H1 (cell line): ENCODE measurements around the gene DEK. TPM values are rescaled to one million over a fixed set of nuclear protein-coding genes. Genes with fewer than 3 reads are reported as not detected.

Experiments used
- CTCF ChIA-PET: fragments of 300-600 bp; sonication (Branson Sonifier 250); formaldehyde crosslinking; loops from one replicate; lab custom pipeline; 2021; ENCODE audit not compliant: partially characterized antibody; lab: Charles Lee
- POLR2A ChIA-PET: fragments of 300-600 bp; sonication (Branson Sonifier 250); formaldehyde crosslinking; loops from one replicate; lab custom pipeline; 2021; ENCODE audit warnings: inconsistent platforms; ENCODE audit not compliant: partially characterized antibody; lab: Charles Lee
- DNase-seq, 2 experiments: peaks; one replicate each; pipeline versions ENCODE4 v3.0.0 to v3.0.0-alpha.2; 2010 to 2022; ENCODE audit warnings: low spot score in 2 of 2, low read depth in 1 of 2, mixed read lengths in 1 of 2
- FAIRE-seq: peaks from 2 replicates; lab custom pipeline; 2011; peaks lifted over from hg19 to GRCh38; lab: Jason Lieb, UNC
- H2AFZ ChIP-seq: 2 replicates; pipeline ENCODE4 v1.8.1; 2012; ENCODE audit warnings: low read length, inconsistent platforms
- H2AK5ac ChIP-seq: 2 replicates; pipeline ENCODE4 v1.6.1; 2013; ENCODE audit warnings: low read depth, low read length
- H2BK120ac ChIP-seq: replicated peaks from 2 replicates; pipeline ENCODE3; 2013; ENCODE audit warnings: low read depth, low read length, inconsistent platforms
- H2BK12ac ChIP-seq: 2 replicates; pipeline ENCODE4 v1.6.1; 2013; ENCODE audit warnings: low read depth, low read length
- H2BK15ac ChIP-seq: 2 replicates; pipeline ENCODE4 v1.6.1; 2013; ENCODE audit warnings: low read length
- H2BK20ac ChIP-seq: 2 replicates; pipeline ENCODE4 v1.6.1; 2013; ENCODE audit warnings: low read length
- H2BK5ac ChIP-seq: 2 replicates; pipeline ENCODE4 v1.6.1; 2013; ENCODE audit warnings: low read depth, low read length
- H3K14ac ChIP-seq: 2 replicates; pipeline ENCODE4 v1.6.1; 2013; ENCODE audit warnings: inconsistent platforms; ENCODE audit not compliant: insufficient read length
- H3K18ac ChIP-seq: 2 replicates; pipeline ENCODE4 v1.6.1; 2013; ENCODE audit warnings: low read length; ENCODE audit errors: extremely low read depth
- H3K23ac ChIP-seq: 2 replicates; pipeline ENCODE4 v1.6.1; 2013; ENCODE audit warnings: inconsistent platforms; ENCODE audit not compliant: insufficient read length
- H3K23me2 ChIP-seq: 2 replicates; pipeline ENCODE4 v1.6.1; 2013; ENCODE audit warnings: low read depth, low read length
- H3K27ac ChIP-seq: 2 replicates; pipeline ENCODE4 v1.6.1; 2011; ENCODE audit warnings: low read depth, low read length, inconsistent platforms
- H3K27me3 ChIP-seq, 4 experiments: replicated peaks in 1 of 4; 1 replicate in 1 of 4; 2 replicates in 3 of 4; pipeline versions ENCODE4 v1.6.1 to v1.8.1; 2011 to 2013; ENCODE audit warnings: low read length in 3 of 4, mild to moderate bottlenecking in 3 of 4, inconsistent platforms in 2 of 4, mixed read lengths in 2 of 4, moderate library complexity in 1 of 4; ENCODE audit not compliant: control insufficient read depth in 3 of 4, insufficient read depth in 3 of 4; ENCODE audit errors: extremely low read depth in 1 of 4
- H3K36me3 ChIP-seq, 4 experiments: 2 replicates each; pipeline versions ENCODE4 v1.6.1 to v1.8.1; 2011 to 2013; ENCODE audit warnings: mild to moderate bottlenecking in 4 of 4, low read length in 3 of 4, moderate library complexity in 2 of 4, control low read depth in 1 of 4, inconsistent platforms in 1 of 4; ENCODE audit not compliant: insufficient read depth in 4 of 4, control insufficient read depth in 2 of 4
- H3K4ac ChIP-seq: replicated peaks from 2 replicates; pipeline ENCODE3; 2013; ENCODE audit warnings: low read length, low read depth, mixed read lengths, inconsistent platforms; ENCODE audit not compliant: insufficient read length
- H3K4me1 ChIP-seq, 4 experiments: replicated peaks in 1 of 4; 1 replicate in 1 of 4; 2 replicates in 3 of 4; pipeline versions ENCODE4 v1.6.1 to v1.8.1; 2011 to 2013; ENCODE audit warnings: low read length in 3 of 4, inconsistent platforms in 2 of 4, mixed read lengths in 1 of 4; ENCODE audit not compliant: insufficient read depth in 4 of 4, control insufficient read depth in 3 of 4
- H3K4me2 ChIP-seq, 2 experiments: 2 replicates each; pipeline versions ENCODE4 v1.6.1 to v1.8.1; 2011 to 2013; ENCODE audit warnings: low read depth in 2 of 2, low read length in 2 of 2, control low read depth in 1 of 2, inconsistent platforms in 1 of 2, mild to moderate bottlenecking in 1 of 2; ENCODE audit not compliant: insufficient read depth in 1 of 2
- H3K4me3 ChIP-seq, 4 experiments: fragments of 200-600, 300-600 bp in 1 of 4; sonication (generic), shearing (Covaris generic), sonication (Bioruptor Twin) in 1 of 4; 2 replicates each; pipeline versions ENCODE4 v1.5.1 to v1.8.1; 2011 to 2016; ENCODE audit warnings: low read length in 4 of 4, low read depth in 3 of 4, control low read depth in 2 of 4, inconsistent platforms in 2 of 4, mild to moderate bottlenecking in 2 of 4, mixed read lengths in 1 of 4, moderate library complexity in 1 of 4; ENCODE audit not compliant: insufficient read depth in 2 of 4; ENCODE audit errors: extremely low read depth in 1 of 4
- H3K56ac ChIP-seq: replicated peaks from 2 replicates; pipeline ENCODE3; 2013; ENCODE audit warnings: low read depth, mild to moderate bottlenecking, mixed read lengths, low read length, inconsistent platforms; ENCODE audit not compliant: insufficient read length
- H3K79me1 ChIP-seq: 2 replicates; pipeline ENCODE4 v1.6.1; 2013; ENCODE audit warnings: low read depth, low read length, control low read depth
- H3K79me2 ChIP-seq, 2 experiments: 2 replicates each; pipeline versions ENCODE4 v1.6.1 to v1.8.1; 2012 to 2013; ENCODE audit warnings: low read length in 2 of 2, mild to moderate bottlenecking in 2 of 2, inconsistent platforms in 1 of 2; ENCODE audit not compliant: insufficient read depth in 2 of 2, control insufficient read depth in 1 of 2
- H3K9ac ChIP-seq, 4 experiments: replicated peaks in 1 of 4; 1 replicate in 1 of 4; 2 replicates in 3 of 4; pipeline versions ENCODE4 v1.6.1 to v1.8.1; 2011 to 2013; ENCODE audit warnings: low read depth in 3 of 4, low read length in 3 of 4, control low read depth in 2 of 4, mild to moderate bottlenecking in 2 of 4, moderate library complexity in 2 of 4, inconsistent platforms in 1 of 4; ENCODE audit errors: extremely low read depth in 1 of 4
- H3K9me3 ChIP-seq, 2 experiments: 2 replicates each; pipeline versions ENCODE4 v1.6.1 to v1.8.1; 2012 to 2013; ENCODE audit warnings: mild to moderate bottlenecking in 2 of 2, moderate library complexity in 2 of 2, control low read depth in 1 of 2, inconsistent platforms in 1 of 2, low read depth in 1 of 2, low read length in 1 of 2, mixed read lengths in 1 of 2; ENCODE audit not compliant: insufficient read depth in 2 of 2
- H4K20me1 ChIP-seq, 2 experiments: replicated peaks in 1 of 2; 2 replicates each; pipeline versions ENCODE3 to v1.8.1; 2011 to 2013; ENCODE audit warnings: inconsistent platforms in 2 of 2, low read length in 2 of 2, mild to moderate bottlenecking in 1 of 2; ENCODE audit not compliant: insufficient read depth in 2 of 2, control insufficient read depth in 1 of 2
- H4K5ac ChIP-seq: 2 replicates; pipeline ENCODE4 v1.6.1; 2013; ENCODE audit warnings: low read length, low read depth, mixed read lengths, inconsistent platforms; ENCODE audit not compliant: insufficient read length
- H4K8ac ChIP-seq: 2 replicates; pipeline ENCODE4 v1.8.0; 2013; ENCODE audit warnings: mild to moderate bottlenecking, moderate library complexity, low read length, inconsistent platforms; ENCODE audit not compliant: insufficient read depth; ENCODE audit errors: extremely low read depth
- H4K91ac ChIP-seq: replicated peaks from 2 replicates; pipeline ENCODE3; 2013; ENCODE audit warnings: low read length, mixed read lengths, inconsistent platforms; ENCODE audit not compliant: insufficient read length
- BACH1 ChIP-seq: IDR thresholded peaks from 2 replicates; pipeline ENCODE4 v1.6.1; 2012; ENCODE audit warnings: low read length, improper control_type of control experiment
- CEBPB ChIP-seq: IDR thresholded peaks from 2 replicates; pipeline ENCODE4 v1.6.1; 2012; ENCODE audit warnings: low read depth, low read length
- E2F6 ChIP-seq: IDR thresholded peaks from 2 replicates; pipeline ENCODE4 v1.6.1; 2012; ENCODE audit warnings: inconsistent platforms
- EZH2 ChIP-seq: fragments of 200-600 bp; sonication (generic); IDR thresholded peaks from 2 replicates; pipeline ENCODE4 v1.7.1; 2012; ENCODE audit warnings: low read depth, mild to moderate bottlenecking, moderate library complexity, low read length, inconsistent platforms; ENCODE audit not compliant: severe bottlenecking
- GABPA ChIP-seq: IDR thresholded peaks from 2 replicates; pipeline ENCODE4 v1.6.1; 2011; ENCODE audit warnings: mild to moderate bottlenecking, low read length, moderate library complexity, borderline replicate concordance; ENCODE audit not compliant: insufficient read depth
- KDM4A ChIP-seq: IDR thresholded peaks from one replicate; pipeline ENCODE4 v1.7.1; 2012; ENCODE audit warnings: low read depth, mild to moderate bottlenecking, moderate library complexity, low read length, inconsistent platforms; ENCODE audit not compliant: severe bottlenecking
- SIRT6 ChIP-seq: IDR thresholded peaks from one replicate; pipeline ENCODE4 v1.7.1; 2012; ENCODE audit warnings: low read length, inconsistent platforms
- SP1 ChIP-seq: IDR thresholded peaks from 2 replicates; pipeline ENCODE4 v1.6.1; 2011; ENCODE audit warnings: low read depth, low read length
- SUZ12 ChIP-seq: fragments of 200-600 bp; sonication (generic); IDR thresholded peaks from 2 replicates; pipeline ENCODE4 v1.6.1; 2012; ENCODE audit warnings: mild to moderate bottlenecking, inconsistent platforms, low read length, moderate library complexity, mixed read lengths
- TAF1 ChIP-seq: IDR thresholded peaks from 2 replicates; pipeline ENCODE4 v1.6.1; 2011; ENCODE audit warnings: mild to moderate bottlenecking, low read depth, low read length
- TBP ChIP-seq: IDR thresholded peaks from 2 replicates; pipeline ENCODE4 v1.6.1; 2011; ENCODE audit warnings: low read depth, low read length, improper control_type of control experiment
- WGBS, 2 experiments: shearing (Covaris generic) in 1 of 2; methylation state at CpG; one replicate each; pipeline versions ENCODE4 v1.1.6 to v1.1.7; 2013 to 2015; ENCODE audit warnings: low lambda C conversion rate in 2 of 2, mixed read lengths in 2 of 2, inconsistent platforms in 1 of 2, low coverage in 1 of 2, missing lambda C conversion rate in 1 of 2; ENCODE audit not compliant: insufficient replicate concordance in 2 of 2, insufficient coverage in 1 of 2, insufficient read length in 1 of 2; ENCODE audit errors: extremely low coverage in 1 of 2, missing lambda C conversion rate in 1 of 2; 5-methylcytosine and 5-hydroxymethylcytosine counted together
- polyA plus RNA-seq, 7 experiments: library from polyadenylated mRNA; depleted of rRNA in 3 of 7; stranded (reverse) in 5 of 7; unstranded in 2 of 7; fragments of >200 nt in 5 of 7; fragments of 200-250 nt in 2 of 7; gene quantifications; 1 replicate in 5 of 7; 2 replicates in 1 of 7; 4 replicates in 1 of 7; pipeline versions ENCODE4 v1.2.1 to v1.2.3, GENCODE V29; 2011 to 2013; ENCODE audit warnings: missing spikeins in 2 of 7, mixed read lengths in 2 of 7
- total RNA-seq: library from RNA; stranded (reverse); fragmentation: NEBNext Ultra II Directional; extraction: Animal tissue kit (Norgen Biotek cat#: 25700); gene quantifications from 2 replicates; pipeline ENCODE4 v1.2.1, GENCODE V29; 2021

The DEK gene
- total and polyA plus RNA-seq, 2 of the 8 experiments (the other 6 are each of a cell fraction or from before 2014, with no cell fraction given), result 40.0 to 228 TPM

GRCh38 chr6:18241208-18242038 is 22.9 kb downstream of the DEK start:
- Histone ChIP-seq H3K56ac (no peak overlapping the region), H3K79me1 (peaks cover 5% of the 10 kb centered on the region; the same call in 1 of the 2 replicates), H2BK20ac (no peak overlapping the region), H3K14ac (no peak overlapping the region), H4K5ac (no peak overlapping the region), H3K9ac (no peak overlapping the region), H3K18ac (no peak overlapping the region), H4K20me1 (peaks cover 2 to 7% of the 10 kb centered on the region in 2 experiments), H2BK5ac (no peak overlapping the region), H3K4me3 (no peak overlapping the region), H3K23ac (no peak overlapping the region), H3K4me2 (no peak overlapping the region), H3K27me3 (peaks cover 0 to 1% (median 0%) of the 10 kb centered on the region in 4 experiments; a peak in 1 of 7 replicates), H4K91ac (no peak overlapping the region), H3K9me3 (no peaks in the 10 kb centered on the region), H3K23me2 (no peaks in the 10 kb centered on the region), H4K8ac (no peak overlapping the region), H3K4ac (no peak overlapping the region), H3K79me2 (peaks cover 0 to 91% of the 10 kb centered on the region in 2 experiments; a peak in 2 of 4 replicates), H2BK15ac (no peak overlapping the region), H3K36me3 (peaks cover 14 to 89% (median 48%) of the 10 kb centered on the region in 4 experiments), H2AK5ac (no peak overlapping the region), H3K4me1 (no peaks in the 10 kb centered on the region), H2BK120ac (no peak overlapping the region), H2AFZ (no peak overlapping the region), H2BK12ac (no peak overlapping the region), H3K27ac (no peak overlapping the region)
- POLR2A ChIA-PET, result interaction anchor here (0.7 to 2.4 kb wide), 13 partner anchors 9 to 56 kb away, joined by 3 to 21 read pairs (median 5); partner anchors contain the start of gene DEK
- 77% methylated on average over 1 of the region's 1 CpG; no CpG with 5 or more reads in 1 of the 2 experiments for WGBS, 2 experiments
- CTCF ChIA-PET, result interaction anchor here (1.0 to 1.3 kb wide), 3 partner anchors 9 to 85 kb away, joined by 3 to 4 read pairs (median 4); no protein-coding TSS in a partner anchor
- FAIRE-seq (no peak), DNase-seq (no peak)
- TF ChIP-seq KDM4A (no peak), SIRT6 (no peak), SUZ12 (no peak), TBP (no peak), TAF1 (no peak), GABPA (no peak), E2F6 (no peak), EZH2 (no peak), BACH1 (no peak), SP1 (no peak), CEBPB (no peak)
